ENCODE measurements around the gene GMPR2. TPM values are rescaled to one million over a fixed set of nuclear protein-coding genes. Genes with fewer than 3 reads are reported as not detected.
"Not testable (repeated sequence)": the region's sequence is repeated elsewhere in the genome, so short reads cannot be mapped to it uniquely, and the experiment has no call there.

Gene GMPR2
- total RNA-seq, 1 donor from 2014 or later: 66.2 TPM

GRCh38 chr14:24240110-24240918, 7.6 kb downstream of the GMPR2 start:
- Mint-ChIP-seq H3K9me3 (no peaks in the 10 kb centered on the region), H3K27ac (ENCODE audit: unreplicated experiment) (no peak overlapping the region), H3K4me3 (peak overlapping the region; percentile 84), H3K4me1 (peaks cover 31% of the 10 kb centered on the region), H3K27me3 (ENCODE audit: low read depth) (peaks cover 2% of the 10 kb centered on the region), H3K36me3 (ENCODE audit: low read depth) (peaks cover 9% of the 10 kb centered on the region)
- TF ChIP-seq CTCF (conservative IDR thresholded peaks at IDR 0.05): no peak
- no peak for DNase-seq (ENCODE audit: low read depth, low spot score)

DNA sequence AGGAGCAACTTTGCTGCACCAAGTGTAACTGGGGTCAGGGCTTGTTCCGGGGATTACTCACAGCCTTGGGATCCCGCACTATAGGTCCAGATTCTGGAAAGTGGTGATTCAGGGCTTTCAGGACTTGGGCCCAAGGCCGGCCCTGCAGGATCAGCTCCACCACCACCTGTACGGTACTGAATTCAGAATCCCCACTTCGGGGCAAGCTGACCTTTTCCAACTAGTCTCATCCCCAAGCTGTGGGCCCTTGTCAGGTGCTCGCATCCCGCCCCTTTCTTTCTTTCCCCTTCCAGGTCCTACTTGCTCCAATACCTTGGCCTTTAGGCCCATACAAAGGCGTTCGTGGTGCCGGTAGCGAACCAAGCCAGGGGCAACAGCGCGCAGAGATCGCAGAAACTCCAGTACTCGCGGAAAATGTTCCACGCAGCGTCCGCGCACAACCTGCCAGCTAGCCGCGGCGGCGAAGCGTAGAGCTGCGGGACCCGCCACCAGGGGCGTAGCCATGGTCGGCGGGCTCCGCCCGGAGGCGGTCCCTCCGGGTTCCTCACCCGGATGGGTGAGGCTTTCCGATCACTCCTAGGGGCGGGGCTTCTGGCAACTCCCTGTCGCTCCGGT, 9.2 kb downstream of the GMPR2 start:
- H3K36me3 Mint-ChIP-seq (ENCODE audit: low read depth): peaks cover 9% of the 10 kb centered on the region
- DNase-seq (ENCODE audit: low read depth, low spot score): peak; percentile 88
- H3K27ac Mint-ChIP-seq (ENCODE audit: unreplicated experiment): peak overlapping the region; percentile 99
- H3K27me3 Mint-ChIP-seq (ENCODE audit: low read depth): peaks cover 2% of the 10 kb centered on the region
- H3K4me1 Mint-ChIP-seq: peaks cover 31% of the 10 kb centered on the region
- H3K4me3 Mint-ChIP-seq: peak overlapping the region; percentile 94
- no peaks in the 10 kb centered on the region for H3K9me3 Mint-ChIP-seq
- TF ChIP-seq CTCF (conservative IDR thresholded peaks at IDR 0.05): peak; percentile 63

DNA sequence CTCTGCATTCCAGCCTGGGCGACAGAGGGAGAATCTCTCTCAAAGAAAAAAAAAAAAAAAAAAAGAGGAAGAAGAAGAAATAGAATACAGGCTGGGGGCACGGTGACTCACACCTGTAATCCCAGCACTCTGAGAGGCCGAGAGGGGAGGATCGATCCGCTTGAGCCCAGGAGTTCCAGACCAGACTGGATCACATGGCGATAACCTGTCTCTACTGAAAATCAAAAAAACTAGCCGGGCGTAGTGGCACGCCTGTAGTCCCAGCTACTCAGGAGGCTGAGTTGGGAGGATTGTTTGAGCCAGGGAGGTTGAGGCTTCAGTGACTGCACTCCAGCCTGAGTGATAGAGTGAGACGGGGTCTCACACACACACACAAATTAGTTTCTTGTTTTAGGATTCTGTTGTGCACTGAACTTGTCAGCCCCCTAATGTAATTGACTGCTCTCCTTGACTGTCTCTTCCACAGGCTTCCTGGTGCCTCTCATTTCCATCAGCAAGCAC, 10.7 kb downstream of the GMPR2 start:
- DNase-seq (ENCODE audit: low read depth, low spot score): no peak
- H3K27ac Mint-ChIP-seq (ENCODE audit: unreplicated experiment): peak overlapping the region; percentile 99
- H3K4me3 Mint-ChIP-seq: peak overlapping the region; percentile 94
- peaks cover 31% of the 10 kb centered on the region for H3K4me1 Mint-ChIP-seq
- H3K27me3 Mint-ChIP-seq (ENCODE audit: low read depth): peaks cover 2% of the 10 kb centered on the region
- no peaks in the 10 kb centered on the region for H3K36me3 Mint-ChIP-seq (ENCODE audit: low read depth)
- no peaks in the 10 kb centered on the region for H3K9me3 Mint-ChIP-seq
- TF ChIP-seq CTCF (conservative IDR thresholded peaks at IDR 0.05): no peak

- H3K27me3 Mint-ChIP-seq (ENCODE audit: low read depth); H3K27ac Mint-ChIP-seq (ENCODE audit: unreplicated experiment); H3K4me3 Mint-ChIP-seq; H3K36me3 Mint-ChIP-seq (ENCODE audit: low read depth); H3K9me3 Mint-ChIP-seq; DNase-seq (ENCODE audit: low read depth, low spot score): not testable (repeated sequence)
- H3K4me1 Mint-ChIP-seq: peaks cover 25% of the 10 kb centered on the region
Measured at GRCh38 chr14:24245350-24245749, 12.6 kb downstream of the GMPR2 start.

GRCh38 chr14:24246765-24247212, 14.1 kb downstream of the GMPR2 start:
- Mint-ChIP-seq H3K27me3 (ENCODE audit: low read depth) (peaks cover 2% of the 10 kb centered on the region), H3K9me3 (no peaks in the 10 kb centered on the region), H3K4me1 (peaks cover 21% of the 10 kb centered on the region), H3K27ac (ENCODE audit: unreplicated experiment) (no peak overlapping the region), H3K36me3 (ENCODE audit: low read depth) (no peaks in the 10 kb centered on the region), H3K4me3 (no peak overlapping the region)
- DNase-seq (ENCODE audit: low read depth, low spot score): no peak
- TF ChIP-seq CTCF (conservative IDR thresholded peaks at IDR 0.05): no peak

- DNase-seq (ENCODE audit: low read depth, low spot score): no peak
- Mint-ChIP-seq H3K27ac (ENCODE audit: unreplicated experiment) (no peak overlapping the region), H3K4me3 (peak overlapping the region; percentile 25), H3K27me3 (ENCODE audit: low read depth) (peaks cover 2% of the 10 kb centered on the region), H3K4me1 (peaks cover 20% of the 10 kb centered on the region), H3K36me3 (ENCODE audit: low read depth) (no peaks in the 10 kb centered on the region), H3K9me3 (no peaks in the 10 kb centered on the region)
- no peak for TF ChIP-seq CTCF (conservative IDR thresholded peaks at IDR 0.05)
Measured at GRCh38 chr14:24247422-24247821, 14.7 kb downstream of the GMPR2 start.
